HFF-Myc (cell line): ENCODE measurements around the gene TPMT.
A peak's percentile ranks its signal among the peaks of the same experiment; 100 is the strongest.

ENCODE experiments used
- DNase-seq: peaks from one replicate; pipeline ENCODE4 v3.0.0-alpha.2; 2011; ENCODE audit warnings: low read depth; ENCODE audit errors: extremely low read depth
- H3K4me3 ChIP-seq: replicated peaks from 2 replicates; pipeline ENCODE4 v1.5.1; 2011; ENCODE audit warnings: low read depth, mild to moderate bottlenecking, control low read depth, low read length
- TF ChIP-seq, protein P1 (sequence below): IDR thresholded peaks from 2 replicates; pipeline ENCODE4 v1.5.1; 2012; ENCODE audit warnings: mild to moderate bottlenecking, low read depth, low read length, control low read depth; ENCODE audit errors: missing control alignments

TPMT gene

DNA sequence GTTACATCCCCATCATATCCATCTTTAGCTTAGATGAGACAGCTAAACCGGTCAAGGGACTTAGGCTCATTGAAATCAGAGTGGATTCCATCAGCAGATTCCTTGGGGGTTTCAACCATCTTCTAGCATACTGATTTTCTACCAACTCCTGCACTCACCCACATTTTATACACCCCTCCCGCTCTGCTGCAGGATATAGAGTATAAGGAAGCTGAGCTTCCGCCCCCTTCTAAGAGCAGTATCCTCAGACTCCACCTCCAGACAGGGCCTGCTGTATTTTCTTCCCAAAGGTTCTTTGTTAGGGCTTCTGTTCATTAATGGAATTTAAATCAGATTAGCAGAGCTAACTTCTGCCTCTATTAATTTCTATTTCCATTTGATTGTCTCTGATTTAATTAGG is 22.5 kb downstream of the TPMT start:
- TF ChIP-seq, protein P1, sequence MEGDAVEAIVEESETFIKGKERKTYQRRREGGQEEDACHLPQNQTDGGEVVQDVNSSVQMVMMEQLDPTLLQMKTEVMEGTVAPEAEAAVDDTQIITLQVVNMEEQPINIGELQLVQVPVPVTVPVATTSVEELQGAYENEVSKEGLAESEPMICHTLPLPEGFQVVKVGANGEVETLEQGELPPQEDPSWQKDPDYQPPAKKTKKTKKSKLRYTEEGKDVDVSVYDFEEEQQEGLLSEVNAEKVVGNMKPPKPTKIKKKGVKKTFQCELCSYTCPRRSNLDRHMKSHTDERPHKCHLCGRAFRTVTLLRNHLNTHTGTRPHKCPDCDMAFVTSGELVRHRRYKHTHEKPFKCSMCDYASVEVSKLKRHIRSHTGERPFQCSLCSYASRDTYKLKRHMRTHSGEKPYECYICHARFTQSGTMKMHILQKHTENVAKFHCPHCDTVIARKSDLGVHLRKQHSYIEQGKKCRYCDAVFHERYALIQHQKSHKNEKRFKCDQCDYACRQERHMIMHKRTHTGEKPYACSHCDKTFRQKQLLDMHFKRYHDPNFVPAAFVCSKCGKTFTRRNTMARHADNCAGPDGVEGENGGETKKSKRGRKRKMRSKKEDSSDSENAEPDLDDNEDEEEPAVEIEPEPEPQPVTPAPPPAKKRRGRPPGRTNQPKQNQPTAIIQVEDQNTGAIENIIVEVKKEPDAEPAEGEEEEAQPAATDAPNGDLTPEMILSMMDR: no peak
- no peak overlapping the region for H3K4me3 ChIP-seq
- no peak for DNase-seq

DNA sequence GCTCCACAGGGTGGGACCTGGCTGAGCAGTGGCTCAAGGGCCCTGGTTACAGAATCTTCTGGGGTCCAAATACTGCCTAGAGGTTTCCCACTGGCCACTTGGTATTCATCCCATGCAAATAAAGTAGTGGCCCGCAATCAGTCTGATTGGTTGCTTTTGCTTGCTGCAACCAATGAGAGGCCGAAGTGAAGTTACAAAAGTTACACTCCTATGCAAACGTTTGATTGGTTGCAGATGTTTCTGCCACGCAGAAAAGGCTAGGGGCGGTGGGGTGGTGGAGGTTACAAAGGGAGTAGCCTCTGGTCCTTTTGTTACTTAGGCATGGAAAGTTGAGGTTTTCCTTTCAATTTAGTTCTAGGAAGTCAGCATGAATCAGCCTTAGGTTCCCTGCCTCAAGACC is 28.8 kb downstream of the TPMT start:
- no peak overlapping the region for H3K4me3 ChIP-seq
- DNase-seq: peak; percentile 11
- TF ChIP-seq, protein P1: no peak

DNA sequence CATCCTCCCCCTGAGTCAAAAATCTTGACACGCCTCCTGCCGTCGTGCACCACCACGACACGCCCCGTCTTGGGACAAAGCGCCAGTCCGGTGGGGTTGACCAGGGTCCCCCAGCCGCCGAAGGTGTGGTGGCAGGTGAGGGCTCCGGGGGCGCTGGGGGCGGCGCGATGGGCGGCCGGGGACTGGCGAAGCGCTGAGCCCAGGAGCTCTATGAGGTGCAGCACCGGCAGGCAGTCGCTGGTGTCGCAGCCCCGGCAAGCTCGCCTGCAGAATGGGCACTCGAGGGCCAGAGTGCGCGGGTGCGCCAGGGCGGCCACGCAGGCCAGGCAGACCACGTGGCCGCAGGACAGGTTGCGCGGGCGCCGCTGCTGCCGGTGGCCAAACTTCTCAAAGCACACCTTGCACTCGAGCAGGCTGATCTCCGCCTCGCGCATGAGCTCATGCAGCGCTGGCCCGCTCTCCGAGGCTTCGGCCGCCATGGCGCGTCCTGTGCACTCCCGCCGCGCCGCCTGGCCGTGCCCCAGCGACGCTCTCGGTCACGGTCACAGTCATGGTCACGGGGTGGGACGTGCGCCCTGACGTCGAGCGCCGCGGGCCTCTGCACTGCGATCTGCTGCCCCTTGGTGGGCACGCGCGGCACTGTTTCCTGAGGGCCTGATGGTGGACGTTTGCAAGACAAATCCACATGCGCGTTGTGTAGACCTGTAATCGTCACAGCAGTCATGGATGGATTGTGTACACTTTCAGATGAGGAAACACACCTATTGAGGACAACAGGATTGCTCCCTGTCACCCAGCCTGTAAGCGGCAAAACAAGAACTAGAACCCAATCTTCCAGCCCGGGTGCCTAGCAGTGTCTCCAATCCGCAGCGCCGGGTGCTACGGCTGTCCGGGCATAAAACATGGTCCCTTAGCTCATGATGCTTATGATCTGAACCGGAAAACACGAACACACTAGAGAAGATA is 32.5 kb downstream of the TPMT start, which contains the start of gene NHLRC1:
NHLRC1 (minus strand) TSS at position 550 of the 966 bp plus-strand sequence; CDS start at position 479, 71 bp downstream.
- peak within 1 kb of the TSS; percentile 39 for H3K4me3 ChIP-seq
- DNase-seq: peak; percentile 60
- TF ChIP-seq, protein P1: peak; percentile 92

DNA sequence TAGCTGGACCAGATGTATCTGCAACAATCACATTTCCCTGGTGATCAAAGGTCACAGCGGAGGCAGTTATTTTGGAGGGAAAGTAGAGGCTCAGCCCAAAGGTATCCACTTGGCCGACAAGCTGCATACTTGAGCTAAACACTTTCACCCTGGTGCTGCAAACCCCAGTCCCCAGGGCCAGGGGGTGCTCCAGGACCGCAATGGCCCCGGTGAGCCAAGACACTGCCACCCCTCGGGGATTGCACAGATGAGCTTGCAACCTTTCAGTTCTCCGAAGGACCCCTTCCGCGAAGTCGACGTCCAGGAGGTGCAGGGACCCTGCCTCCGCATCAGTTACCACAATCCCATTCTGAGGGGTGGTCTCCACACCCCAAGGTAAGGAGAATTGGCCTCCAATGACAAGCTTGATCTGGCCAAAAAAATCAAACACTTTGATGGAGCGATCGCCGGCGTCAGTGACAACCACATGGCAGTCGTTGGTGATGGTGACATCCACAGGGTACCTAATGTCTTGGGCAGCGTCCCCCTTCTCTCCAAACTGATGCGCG is 33.2 kb downstream of the TPMT start:
- no peak for DNase-seq
- TF ChIP-seq, protein P1: no peak
- no peak overlapping the region for H3K4me3 ChIP-seq

DNA sequence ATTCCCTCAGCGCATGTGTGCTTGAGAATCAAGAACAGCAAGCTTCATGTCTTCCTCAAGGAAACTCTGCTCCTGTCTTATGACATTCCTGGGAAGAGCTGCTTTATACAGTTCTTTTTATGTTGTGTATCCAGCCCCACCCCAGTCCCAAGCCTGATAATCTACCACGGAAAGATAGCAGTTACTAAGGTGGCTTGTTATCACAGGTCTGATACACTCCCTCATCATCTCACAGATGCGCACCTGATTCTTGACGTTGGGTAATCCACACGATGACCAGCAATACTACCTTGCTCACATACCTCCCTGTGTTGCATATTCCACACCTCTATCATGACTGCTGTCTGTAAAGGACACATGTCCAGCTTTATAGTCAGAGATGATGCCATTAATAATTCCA is 35.6 kb downstream of the TPMT start:
- no peak overlapping the region for H3K4me3 ChIP-seq
- no peak for DNase-seq
- TF ChIP-seq, protein P1: no peak

- TF ChIP-seq, protein P1: no peak
- no peak for DNase-seq
Observed at GRCh38 chr6:18118330-18118729, 36.5 kb downstream of the TPMT start.

More at GRCh38 chr6:18118330-18118729, 36.5 kb downstream of the TPMT start:
- no peak overlapping the region for H3K4me3 ChIP-seq
